Hepatocyte (in vitro differentiated cells): ENCODE data around the gene FBN3. TPM values are rescaled to one million over a fixed set of nuclear protein-coding genes. Genes with fewer than 3 reads are reported as not detected.

ENCODE experiments used
- DNase-seq: peaks from one replicate; pipeline ENCODE4 v3.0.0-alpha.2; 2016; ENCODE audit warnings: low spot score
- H2AFZ ChIP-seq: fragments of 200-600 bp; sonication (generic); 2 replicates; pipeline ENCODE4 v1.6.0; 2016; ENCODE audit warnings: antibody characterized with exemption, mild to moderate bottlenecking
- H3K27ac ChIP-seq: fragments of 200-600 bp; sonication (generic); 2 replicates; pipeline ENCODE4 v1.5.1; 2016; ENCODE audit warnings: mild to moderate bottlenecking
- H3K27me3 ChIP-seq: fragments of 200-600 bp; sonication (generic); 2 replicates; pipeline ENCODE4 v1.6.1; 2016
- H3K36me3 ChIP-seq: fragments of 200-600 bp; sonication (generic); replicated peaks from 2 replicates; pipeline ENCODE4 v1.5.1; 2016; ENCODE audit warnings: low read depth; ENCODE audit not compliant: insufficient read depth
- H3K4me1 ChIP-seq: fragments of 200-600 bp; sonication (generic); 2 replicates; pipeline ENCODE4 v1.5.1; 2016; ENCODE audit warnings: mild to moderate bottlenecking, moderate library complexity; ENCODE audit not compliant: insufficient read depth
- H3K4me2 ChIP-seq: fragments of 200-600 bp; sonication (generic); 2 replicates; pipeline ENCODE4 v1.6.0; 2016
- H3K4me3 ChIP-seq: fragments of 200-600 bp; sonication (generic); 2 replicates; pipeline ENCODE4 v1.5.1; 2016; ENCODE audit warnings: mild to moderate bottlenecking
- H3K79me2 ChIP-seq: fragments of 200-600 bp; sonication (generic); 2 replicates; pipeline ENCODE4 v1.6.0; 2017; ENCODE audit warnings: mild to moderate bottlenecking
- H3K9me2 ChIP-seq: fragments of 200-600 bp; sonication (generic); replicated peaks from 2 replicates; pipeline ENCODE4 v1.6.0; 2017; ENCODE audit warnings: mild to moderate bottlenecking; ENCODE audit not compliant: insufficient read depth
- H3K9me3 ChIP-seq: fragments of 200-600 bp; sonication (generic); 2 replicates; pipeline ENCODE4 v1.5.1; 2016; ENCODE audit warnings: low read depth, mild to moderate bottlenecking
- H4K20me1 ChIP-seq: fragments of 200-600 bp; sonication (generic); 2 replicates; pipeline ENCODE4 v1.6.0; 2016; ENCODE audit warnings: mild to moderate bottlenecking; ENCODE audit not compliant: insufficient read depth, poor library complexity, severe bottlenecking
- CTCF ChIP-seq: fragments of 200-600 bp; sonication (generic); IDR thresholded peaks from 2 replicates; pipeline ENCODE4 v1.5.1; 2016; ENCODE audit warnings: antibody characterized with exemption, mild to moderate bottlenecking; ENCODE audit not compliant: poor library complexity
- EZH2 ChIP-seq: fragments of 200-600 bp; sonication (generic); IDR thresholded peaks from 2 replicates; pipeline ENCODE4 v1.6.1; 2016; ENCODE audit warnings: antibody characterized with exemption, mild to moderate bottlenecking, borderline replicate concordance
- EZH2phosphoT487 ChIP-seq: fragments of 200-600 bp; sonication (generic); IDR thresholded peaks from one replicate; pipeline ENCODE4 v1.6.1; 2018; ENCODE audit warnings: antibody characterized with exemption, mild to moderate bottlenecking, low read depth, moderate library complexity; ENCODE audit not compliant: unreplicated experiment, severe bottlenecking
- WGBS: methylation state at CpG from one replicate; pipeline ENCODE4 v1.1.6; 2016; ENCODE audit warnings: low lambda C conversion rate; ENCODE audit errors: missing lambda C conversion rate; 5-methylcytosine and 5-hydroxymethylcytosine counted together
- polyA plus RNA-seq: library from polyadenylated mRNA; unstranded; fragments of >200 nt; fragmentation: Nextera tagmentation; extraction: Ambion mirVana; gene quantifications from 2 replicates; pipeline ENCODE4 v1.2.1, GENCODE V29; 2016
- total RNA-seq: library from RNA; depleted of rRNA; stranded (reverse); fragments of >200 nt; gene quantifications from 2 replicates; pipeline ENCODE4 v1.2.3, GENCODE V29; 2014

The FBN3 gene
- total and polyA plus RNA-seq, 2 experiments from 2014 or later = 7.5 to 11.5 TPM

GRCh38 chr19:8150178-8150865 is 930 bp upstream of the FBN3 start:
- 82% methylated on average over 6 of the region's 6 CpGs for WGBS
- Histone ChIP-seq H3K79me2 (peaks cover 3% of the 10 kb centered on the region), H3K36me3 (no peaks in the 10 kb centered on the region), H3K27me3 (peaks cover 3% of the 10 kb centered on the region), H3K4me2 (peak overlapping the region; percentile 98), H3K4me1 (peaks cover 20% of the 10 kb centered on the region), H3K9me2 (no peaks in the 10 kb centered on the region), H3K9me3 (no peaks in the 10 kb centered on the region), H2AFZ (no peak overlapping the region), H4K20me1 (no peaks in the 10 kb centered on the region), H3K4me3 (no peak overlapping the region), H3K27ac (peak overlapping the region; percentile 89)
- TF ChIP-seq EZH2 (no peak), EZH2phosphoT487 (no peak), CTCF (no peak)
- no peak for DNase-seq

- peak overlapping the region; percentile 98 for H3K4me2 ChIP-seq
- H3K27ac ChIP-seq = peak overlapping the region; percentile 89
- H3K4me1 ChIP-seq = peaks cover 13% of the 10 kb centered on the region
- DNase-seq = peak; percentile 77
- H3K4me3 ChIP-seq = peak overlapping the region; percentile 39
- TF ChIP-seq CTCF (no peak), EZH2phosphoT487 (no peak), EZH2 (no peak)
- no peaks in the 10 kb centered on the region for H3K36me3 ChIP-seq
- peaks cover 3% of the 10 kb centered on the region for H3K27me3 ChIP-seq
- peaks cover 3% of the 10 kb centered on the region for H3K79me2 ChIP-seq
- H3K9me2 ChIP-seq = no peaks in the 10 kb centered on the region
- H4K20me1 ChIP-seq = no peaks in the 10 kb centered on the region
- peak overlapping the region; percentile 56 for H2AFZ ChIP-seq
- H3K9me3 ChIP-seq = no peaks in the 10 kb centered on the region
- WGBS = 6% methylated on average over 27 of the region's 50 CpGs
These were observed 757 bp downstream of the FBN3 start for GRCh38 chr19:8148410-8149260.

DNA sequence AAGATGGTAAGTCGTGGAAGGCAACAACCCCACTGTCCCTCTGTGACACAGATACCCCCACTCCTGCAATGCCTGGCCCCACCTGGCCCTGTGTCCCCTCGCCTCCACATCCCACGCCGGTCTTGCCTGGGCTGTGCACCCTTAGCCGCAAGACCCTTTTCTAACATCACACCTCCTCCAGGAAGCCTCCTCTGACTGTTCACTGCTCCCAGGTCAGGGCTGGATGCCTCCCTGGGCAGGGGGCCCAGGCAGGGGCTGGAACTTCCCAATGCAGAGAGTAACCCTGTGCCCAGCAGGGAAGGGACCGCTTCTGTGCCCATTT is 1.3 kb downstream of the FBN3 start:
- H3K9me3 ChIP-seq = no peaks in the 10 kb centered on the region
- no peaks in the 10 kb centered on the region for H3K9me2 ChIP-seq
- H3K4me2 ChIP-seq = peak overlapping the region; percentile 98
- H2AFZ ChIP-seq = no peak overlapping the region
- DNase-seq = no peak
- no peaks in the 10 kb centered on the region for H4K20me1 ChIP-seq
- TF ChIP-seq CTCF (no peak), EZH2phosphoT487 (no peak), EZH2 (no peak)
- H3K79me2 ChIP-seq = peaks cover 3% of the 10 kb centered on the region
- peaks cover 15% of the 10 kb centered on the region for H3K4me1 ChIP-seq
- H3K27me3 ChIP-seq = peaks cover 3% of the 10 kb centered on the region
- H3K27ac ChIP-seq = peak overlapping the region; percentile 89
- H3K4me3 ChIP-seq = no peak overlapping the region
- no peaks in the 10 kb centered on the region for H3K36me3 ChIP-seq
- 81% methylated on average over 6 of the region's 6 CpGs for whole genome bisulfite sequencing
